ENCODE data around the gene GPR75.
"Not testable (repeated sequence)": the region's sequence is repeated elsewhere in the genome, so short reads cannot be mapped to it uniquely, and the experiment has no call there.

GPR75 gene

DNA sequence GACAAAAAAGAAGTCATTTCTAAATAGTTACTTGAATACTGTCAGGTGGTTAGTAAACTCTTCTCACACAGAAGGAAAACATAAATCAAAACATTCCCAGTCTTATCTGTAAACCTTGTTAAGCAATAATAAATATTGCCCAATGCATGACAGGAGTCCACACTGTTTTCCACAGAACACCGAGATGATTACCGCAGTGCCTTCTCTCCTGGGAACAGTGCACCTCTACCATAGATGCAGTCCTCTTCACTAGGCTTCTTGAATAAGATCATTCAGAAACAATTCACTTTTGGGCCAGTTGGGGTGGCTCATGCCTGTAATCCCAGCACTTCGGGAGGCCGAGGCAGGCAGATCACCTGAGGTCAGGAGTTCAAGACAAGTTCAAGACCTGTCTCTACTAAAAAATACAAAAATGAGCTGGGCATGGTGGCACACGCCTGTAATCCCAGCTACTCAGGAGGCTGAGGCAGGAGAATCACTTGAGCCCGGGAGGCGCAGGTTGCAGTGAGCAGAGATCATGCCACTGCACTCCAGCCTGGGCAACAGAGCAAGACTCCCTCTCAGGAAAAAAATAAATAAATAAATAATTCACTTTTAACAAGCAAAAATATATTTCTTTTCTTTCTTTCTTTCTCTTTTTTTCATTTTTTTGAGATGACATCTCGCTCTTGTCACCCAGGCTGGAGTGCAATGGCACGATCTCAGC lies 8.6 kb downstream of the GPR75 start:
- not testable (repeated sequence) for DNase-seq

GRCh38 chr2:53848062-53848461 lies 11.7 kb downstream of the GPR75 start:
- no peak for DNase-seq

DNA sequence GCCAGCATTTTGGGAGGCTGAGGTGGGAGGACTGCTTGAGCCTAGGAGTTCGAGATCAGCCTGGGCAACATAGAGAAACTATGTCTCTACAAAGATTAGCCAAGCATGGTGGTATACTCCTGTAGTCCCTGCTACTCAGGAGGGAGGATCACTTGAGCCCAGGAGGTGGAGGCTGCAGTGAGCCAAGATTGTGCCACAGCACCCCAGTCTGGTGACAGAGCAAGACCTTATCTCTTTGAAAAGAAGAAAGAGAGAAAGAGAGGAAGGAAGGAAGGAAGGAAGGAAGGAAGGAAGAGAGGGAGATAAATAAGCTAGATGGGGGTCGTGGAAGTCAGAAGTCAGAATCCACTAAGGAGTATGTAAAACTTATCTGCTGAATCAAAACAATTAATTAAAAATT lies 16.2 kb downstream of the GPR75 start:
- no peak for DNase-seq

DNA sequence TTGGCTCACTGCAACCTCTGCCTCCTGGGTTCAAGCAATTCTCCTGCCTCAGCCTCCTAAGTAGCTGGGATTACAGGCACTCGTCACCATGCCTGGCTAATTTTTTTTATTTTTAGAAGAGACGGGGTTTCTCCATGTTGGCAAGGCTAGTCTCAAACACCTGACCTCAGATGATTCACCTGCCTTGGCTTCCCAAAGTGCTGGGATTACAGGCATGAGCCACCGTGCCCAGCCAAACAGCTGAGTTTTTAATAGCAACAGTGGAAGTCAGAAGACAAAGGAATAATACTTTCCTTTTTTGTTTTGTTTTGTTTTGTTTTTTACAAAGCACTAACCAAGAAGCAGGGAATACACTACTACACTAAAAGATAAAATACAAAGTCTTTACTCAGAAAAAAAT lies 16.9 kb downstream of the GPR75 start:
- no peak for DNase-seq

- DNase-seq, result not testable (repeated sequence)
Measured at GRCh38 chr2:53841651-53842050, 18.1 kb downstream of the GPR75 start.

DNA sequence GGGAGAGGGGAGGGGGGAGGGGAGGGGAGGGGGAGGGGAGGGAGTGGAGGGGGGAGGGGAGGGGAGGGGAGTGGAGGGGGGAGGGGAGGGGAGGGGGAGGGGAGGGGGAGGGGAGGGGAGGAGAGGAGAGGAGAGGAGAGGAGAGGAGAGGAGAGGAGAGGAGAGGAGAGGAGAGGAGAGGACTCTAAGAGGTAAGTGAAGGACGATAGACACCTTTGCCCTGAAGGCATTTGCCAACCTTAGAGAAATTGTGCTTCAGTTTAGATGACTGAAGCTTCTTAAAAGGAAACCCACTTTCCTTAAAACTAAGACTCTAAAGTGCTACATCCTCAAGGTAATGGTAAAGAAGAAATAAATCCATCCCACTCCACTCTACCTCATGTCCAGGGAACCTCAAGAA lies 19.2 kb downstream of the GPR75 start:
- DNase-seq, result no peak

- not testable (repeated sequence) for DNase-seq
Measured at GRCh38 chr2:53829980-53830290, 29.8 kb downstream of the GPR75 start.

DNA sequence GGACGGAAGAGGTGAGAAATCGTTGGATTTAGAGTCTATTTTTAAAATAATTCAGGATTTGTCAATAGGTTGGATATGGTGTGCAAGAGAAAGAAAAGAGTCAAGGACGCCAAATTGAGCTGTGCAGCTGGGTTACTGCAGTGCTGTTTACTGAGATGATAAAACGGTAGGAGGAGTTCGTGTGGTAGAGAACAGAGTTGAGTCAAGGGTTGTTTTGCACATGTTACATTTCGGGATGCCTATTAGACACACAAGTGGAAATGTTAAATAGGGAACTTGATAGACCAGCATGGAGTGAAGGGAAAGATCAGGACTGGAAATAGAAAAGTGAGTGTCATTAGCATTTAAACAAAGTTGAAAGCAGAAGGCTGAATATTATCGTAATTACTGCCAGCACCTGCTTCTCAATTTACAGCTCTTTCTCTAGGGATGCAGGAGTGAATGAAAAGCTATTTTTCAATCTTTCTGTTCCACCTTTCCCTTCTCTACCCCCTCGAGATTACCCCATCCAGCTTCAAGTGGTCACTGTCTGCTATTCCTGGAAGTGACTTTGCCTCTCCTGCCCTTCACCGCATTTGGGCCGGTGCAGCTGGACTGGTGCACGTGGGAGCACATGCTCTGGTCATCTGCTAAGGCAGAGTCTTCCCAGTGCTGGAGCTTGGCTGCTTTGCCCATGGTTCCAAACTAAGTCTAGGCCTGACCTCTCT lies 30.3 kb downstream of the GPR75 start:
- DNase-seq, result no peak

DNA sequence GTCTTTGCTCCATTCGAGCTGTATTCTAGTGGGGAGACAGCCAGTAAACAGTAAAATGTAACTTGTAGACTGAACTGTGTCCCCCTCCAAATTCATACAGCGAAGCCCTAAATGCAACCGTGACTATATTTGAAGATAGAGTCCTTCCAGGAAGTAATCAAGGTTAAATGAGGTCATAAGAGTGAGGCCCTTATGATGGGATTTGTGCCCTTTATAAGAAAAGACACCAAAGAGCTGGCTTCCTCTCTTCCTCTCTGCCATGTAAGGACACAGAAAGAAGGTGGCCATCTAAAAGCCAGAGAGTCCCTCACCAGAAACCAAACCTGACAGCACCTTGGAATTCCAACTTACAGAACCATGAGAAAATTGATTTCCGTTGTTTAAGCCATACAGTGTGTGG lies 31.4 kb downstream of the GPR75 start:
- DNase-seq, result no peak

DNA sequence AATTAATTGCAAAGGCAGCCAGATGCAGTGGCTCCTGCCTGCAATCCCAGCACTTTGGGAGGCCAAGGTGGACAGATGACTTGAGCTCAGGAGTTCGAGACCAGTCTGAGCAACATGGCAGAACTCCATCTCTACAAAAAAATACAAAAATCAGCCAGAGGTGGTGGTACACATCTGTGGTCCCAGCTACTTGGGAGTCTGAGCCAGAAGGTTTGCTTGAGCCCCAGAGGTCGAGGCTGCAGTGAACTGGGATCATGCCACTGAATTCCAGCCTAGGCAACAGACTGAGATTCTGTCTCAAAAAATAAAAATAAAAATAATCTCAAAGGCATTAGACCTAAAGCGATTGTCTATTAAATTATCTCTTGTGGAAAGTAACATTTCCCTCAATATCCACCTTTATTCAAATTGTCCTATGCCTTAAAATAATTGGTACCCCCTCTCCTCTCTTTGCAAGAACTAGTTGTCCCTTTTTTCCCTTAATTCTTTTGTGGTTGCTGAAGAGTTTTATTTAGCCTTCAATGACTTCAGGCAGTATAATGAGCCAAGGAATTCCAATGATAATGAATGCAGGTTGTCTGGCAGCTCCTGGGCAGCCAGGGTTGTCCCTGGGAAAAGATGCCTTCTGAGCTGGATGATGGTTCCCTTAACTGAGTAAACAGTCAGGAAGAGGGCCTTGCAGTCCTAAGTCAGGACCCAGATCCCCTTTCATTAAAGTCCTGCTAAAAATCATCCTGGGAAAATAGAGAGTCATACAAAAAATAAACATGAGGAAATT lies 32.2 kb downstream of the GPR75 start:
- no peak for DNase-seq

- no peak for DNase-seq
Measured at GRCh38 chr2:53826587-53827397, 33.0 kb downstream of the GPR75 start.

- DNase-seq, result no peak
Measured at GRCh38 chr2:53826030-53826410, 33.7 kb downstream of the GPR75 start.

- not testable (repeated sequence) for DNase-seq
Measured at GRCh38 chr2:53823639-53824038, 36.1 kb downstream of the GPR75 start.

DNA sequence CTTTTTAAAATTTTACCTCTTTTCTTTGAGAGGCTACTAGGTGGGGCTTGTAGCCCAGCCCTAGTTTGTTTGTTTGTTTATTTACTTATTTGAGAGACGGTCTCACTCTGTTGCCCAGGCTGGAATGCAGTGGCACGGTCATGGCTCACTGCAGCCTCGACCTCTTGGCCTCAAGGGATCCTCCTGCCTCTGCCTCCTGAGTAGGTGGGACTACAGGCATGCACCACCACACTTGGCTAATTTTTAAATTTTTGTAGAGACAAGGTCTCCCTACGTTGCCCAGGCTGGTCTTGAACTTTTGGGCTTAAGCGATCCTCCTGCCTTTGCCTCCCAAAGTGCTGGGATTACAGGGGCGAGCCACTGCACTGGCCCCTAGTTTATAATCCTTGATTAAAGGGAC lies 38.0 kb downstream of the GPR75 start:
- DNase-seq, result no peak

- no peak for DNase-seq
Measured at GRCh38 chr2:53820711-53821110, 39.1 kb downstream of the GPR75 start.

DNA sequence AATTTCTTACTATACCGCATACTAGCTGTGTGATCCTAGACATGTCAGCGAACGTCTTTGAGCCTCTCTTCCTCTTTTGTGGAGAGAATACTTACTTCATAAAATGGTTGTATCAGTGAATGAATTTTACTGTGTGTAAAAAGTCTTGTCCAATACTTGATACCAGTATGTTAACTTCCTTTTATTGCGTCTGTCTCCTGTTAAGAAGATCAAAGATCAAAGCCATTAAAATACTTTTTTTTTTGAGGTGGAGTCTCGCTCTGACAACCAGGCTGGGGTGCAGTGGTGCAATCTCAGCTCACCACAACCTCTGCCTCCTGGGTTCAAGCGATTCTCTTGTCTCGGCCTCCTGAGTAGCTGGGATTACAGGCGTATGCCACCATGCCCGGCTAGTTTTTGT lies 39.7 kb downstream of the GPR75 start:
- DNase-seq, result no peak

DNA sequence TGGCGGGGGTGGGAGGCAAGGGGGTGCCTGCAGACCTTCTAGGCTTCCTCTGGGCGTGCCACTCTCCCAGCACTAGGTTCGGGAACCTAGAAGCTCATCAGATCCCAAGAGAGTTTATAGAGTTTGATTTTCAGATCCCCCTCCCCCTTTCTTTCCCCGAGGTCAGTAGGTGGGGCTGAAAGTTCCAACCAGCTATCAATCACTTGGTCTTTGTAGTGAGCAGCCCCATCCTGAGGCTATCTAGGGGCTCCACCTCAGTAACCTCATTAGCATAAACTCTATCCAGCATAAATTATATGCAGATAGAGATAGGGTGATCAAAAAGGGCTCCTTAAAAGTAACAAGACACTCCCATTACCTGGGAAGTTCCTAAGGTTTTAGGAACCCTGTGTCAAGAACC lies 40.1 kb downstream of the GPR75 start:
- no peak for DNase-seq

GRCh38 chr2:53818854-53819435 lies 40.8 kb downstream of the GPR75 start:
- no peak for DNase-seq

DNA sequence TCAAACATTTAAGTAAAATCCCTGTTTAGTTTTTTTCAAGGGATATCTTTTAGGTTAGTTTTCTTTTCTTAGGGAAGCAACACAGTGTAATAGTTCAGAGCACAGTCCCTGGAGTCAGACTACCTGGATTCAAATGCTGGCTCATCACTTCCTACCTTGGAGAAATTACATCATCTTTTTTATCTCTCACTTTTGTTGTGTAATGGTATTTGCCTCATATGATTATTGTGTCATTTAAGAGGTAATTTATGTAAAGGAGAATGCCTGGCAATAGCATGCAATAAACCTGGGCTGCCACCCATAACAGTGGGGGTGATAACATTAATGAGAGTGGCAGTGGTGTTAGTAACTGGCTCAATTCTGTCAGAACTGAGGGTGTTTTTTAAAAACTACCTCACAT lies 46.6 kb downstream of the GPR75 start:
- DNase-seq, result no peak

GRCh38 chr2:53811601-53812000 lies 48.2 kb downstream of the GPR75 start:
- no peak for DNase-seq

Measured in NCI-H2171 (cell line).